Epithelial cell of esophagus (primary cell): Measurements from ENCODE around the gene MAGEA1.

Source experiments
- DNase-seq: peaks from one replicate; pipeline ENCODE4 v3.0.0; 2010; ENCODE audit warnings: low read depth
- H3K4me3 ChIP-seq: 2 replicates; pipeline ENCODE4 v1.5.1; 2011; ENCODE audit warnings: mild to moderate bottlenecking, low read length, control low read depth
- CTCF ChIP-seq: IDR thresholded peaks from 2 replicates; pipeline ENCODE4 v1.5.1; 2011; ENCODE audit warnings: low read depth, mild to moderate bottlenecking, low read length, control low read depth, inconsistent platforms; ENCODE audit not compliant: insufficient read depth; ENCODE audit errors: missing control alignments

MAGEA1 gene

GRCh38 chrX:153216926-153217325 is 37.8 kb downstream of the MAGEA1 start:
- no peak for TF ChIP-seq CTCF
- no peak overlapping the region for H3K4me3 ChIP-seq
- no peak for DNase-seq

- no peak overlapping the region for H3K4me3 ChIP-seq
- no peak for TF ChIP-seq CTCF
- DNase-seq: no peak
Observed at GRCh38 chrX:153225438-153226098, 46.5 kb downstream of the MAGEA1 start.

GRCh38 chrX:153226344-153227185 is 47.5 kb downstream of the MAGEA1 start:
- no peak for TF ChIP-seq CTCF
- peak; percentile 94 for DNase-seq
- no peak overlapping the region for H3K4me3 ChIP-seq
